ENCODE results near the gene C11orf24.

GRCh38 chr11:68296344-68297051, 24.7 kb upstream of the C11orf24 start:
- TF ChIP-seq POLR2AphosphoS5 (IDR thresholded peaks at IDR 0.05; ENCODE audit: borderline replicate concordance, low read depth, low read length) (no peak), EZH2 (IDR thresholded peaks at IDR 0.05) (no peak)

All from SK-N-MC (cell line).